HepG2 (cell line): ENCODE data around the gene ADCY7.

Source experiments
- HDAC1 ChIP-seq: sonication (generic); formaldehyde crosslinking; IDR thresholded peaks from 2 replicates; pipeline ENCODE4 v1.5.1; 2020; ENCODE audit warnings: mild to moderate bottlenecking, missing genetic modification reagents
- TF ChIP-seq, protein P1 (sequence below): IDR thresholded peaks from 2 replicates; pipeline ENCODE4 v1.6.1; 2016; ENCODE audit warnings: control low read depth
- TF ChIP-seq, protein P2 (sequence below): sonication (generic); formaldehyde crosslinking; IDR thresholded peaks from 2 replicates; pipeline ENCODE4 v1.5.0; 2020; ENCODE audit warnings: mild to moderate bottlenecking, missing genetic modification reagents

DNA sequence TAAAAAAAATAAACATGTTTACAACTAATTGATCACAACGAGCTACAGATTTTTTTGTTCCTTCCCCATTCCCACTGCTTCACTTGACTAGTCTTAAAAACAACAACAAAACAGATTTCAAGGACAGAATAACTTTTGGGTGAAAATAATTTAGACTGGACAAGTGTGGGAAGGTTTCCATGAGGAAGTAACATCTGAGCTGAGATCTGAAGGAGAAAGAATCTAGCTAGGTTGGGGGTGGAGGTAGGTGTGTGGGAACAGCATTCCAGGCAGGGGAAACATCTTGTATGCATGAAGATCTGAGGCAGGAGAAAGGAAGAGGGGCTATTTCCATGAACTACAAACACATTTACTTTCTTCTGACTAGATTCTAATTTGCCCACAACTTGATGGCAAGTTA lies 93.3 kb downstream of the ADCY7 start:
- TF ChIP-seq, protein P1, sequence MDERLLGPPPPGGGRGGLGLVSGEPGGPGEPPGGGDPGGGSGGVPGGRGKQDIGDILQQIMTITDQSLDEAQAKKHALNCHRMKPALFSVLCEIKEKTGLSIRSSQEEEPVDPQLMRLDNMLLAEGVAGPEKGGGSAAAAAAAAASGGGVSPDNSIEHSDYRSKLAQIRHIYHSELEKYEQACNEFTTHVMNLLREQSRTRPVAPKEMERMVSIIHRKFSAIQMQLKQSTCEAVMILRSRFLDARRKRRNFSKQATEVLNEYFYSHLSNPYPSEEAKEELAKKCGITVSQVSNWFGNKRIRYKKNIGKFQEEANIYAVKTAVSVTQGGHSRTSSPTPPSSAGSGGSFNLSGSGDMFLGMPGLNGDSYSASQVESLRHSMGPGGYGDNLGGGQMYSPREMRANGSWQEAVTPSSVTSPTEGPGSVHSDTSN, result no peak
- TF ChIP-seq, protein P2, sequence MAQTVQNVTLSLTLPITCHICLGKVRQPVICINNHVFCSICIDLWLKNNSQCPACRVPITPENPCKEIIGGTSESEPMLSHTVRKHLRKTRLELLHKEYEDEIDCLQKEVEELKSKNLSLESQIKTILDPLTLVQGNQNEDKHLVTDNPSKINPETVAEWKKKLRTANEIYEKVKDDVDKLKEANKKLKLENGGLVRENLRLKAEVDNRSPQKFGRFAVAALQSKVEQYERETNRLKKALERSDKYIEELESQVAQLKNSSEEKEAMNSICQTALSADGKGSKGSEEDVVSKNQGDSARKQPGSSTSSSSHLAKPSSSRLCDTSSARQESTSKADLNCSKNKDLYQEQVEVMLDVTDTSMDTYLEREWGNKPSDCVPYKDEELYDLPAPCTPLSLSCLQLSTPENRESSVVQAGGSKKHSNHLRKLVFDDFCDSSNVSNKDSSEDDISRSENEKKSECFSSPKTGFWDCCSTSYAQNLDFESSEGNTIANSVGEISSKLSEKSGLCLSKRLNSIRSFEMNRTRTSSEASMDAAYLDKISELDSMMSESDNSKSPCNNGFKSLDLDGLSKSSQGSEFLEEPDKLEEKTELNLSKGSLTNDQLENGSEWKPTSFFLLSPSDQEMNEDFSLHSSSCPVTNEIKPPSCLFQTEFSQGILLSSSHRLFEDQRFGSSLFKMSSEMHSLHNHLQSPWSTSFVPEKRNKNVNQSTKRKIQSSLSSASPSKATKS, result no peak
- no peak for TF ChIP-seq HDAC1 (CRISPR knock-in tag)
